OCI-LY1 (cell line): ENCODE data around the gene CYP4A22.

Experiments
- H2AFZ ChIP-seq: fragments of 200-600 bp; sonication (generic), shearing (Covaris generic); 2 replicates; pipeline ENCODE4 v1.6.0; 2014; ENCODE audit warnings: antibody characterized with exemption, mild to moderate bottlenecking, low read length
- H3F3A ChIP-seq: fragments of 200-600 bp; sonication (generic), shearing (Covaris generic); 2 replicates; pipeline ENCODE4 v1.6.0; 2014; ENCODE audit warnings: mild to moderate bottlenecking, antibody characterized with exemption, low read length, moderate library complexity; ENCODE audit not compliant: insufficient read depth
- H3K27ac ChIP-seq: fragments of 200-600 bp; sonication (generic); 2 replicates; pipeline ENCODE4 v1.5.1; 2014; ENCODE audit warnings: low read length, mixed run types, mild to moderate bottlenecking, low read depth; ENCODE audit not compliant: poor library complexity, severe bottlenecking
- H3K27me3 ChIP-seq: fragments of 200-600 bp; sonication (generic); 2 replicates; pipeline ENCODE4 v1.6.0; 2014; ENCODE audit warnings: antibody characterized with exemption, mild to moderate bottlenecking, low read length, moderate library complexity; ENCODE audit not compliant: insufficient read depth
- H3K36me3 ChIP-seq: fragments of 200-600 bp; sonication (generic); 2 replicates; pipeline ENCODE4 v1.6.1; 2014; ENCODE audit warnings: mild to moderate bottlenecking, antibody characterized with exemption, low read length, moderate library complexity, mixed read lengths; ENCODE audit not compliant: insufficient read depth
- H3K4me1 ChIP-seq: fragments of 200-600 bp; sonication (generic); 2 replicates; pipeline ENCODE4 v1.5.1; 2014; ENCODE audit warnings: mild to moderate bottlenecking, low read length, moderate library complexity; ENCODE audit not compliant: insufficient read depth, severe bottlenecking
- H3K4me2 ChIP-seq: fragments of 200-600 bp; sonication (generic), shearing (Covaris generic); 2 replicates; pipeline ENCODE4 v1.6.1; 2014; ENCODE audit warnings: low read length
- H3K4me3 ChIP-seq: fragments of 200-600 bp; sonication (generic); 2 replicates; pipeline ENCODE4 v1.5.1; 2014; ENCODE audit warnings: low read length, low read depth, mild to moderate bottlenecking, mixed read lengths; ENCODE audit not compliant: poor library complexity, severe bottlenecking
- H3K79me2 ChIP-seq: fragments of 200-600 bp; shearing (Covaris generic); 2 replicates; pipeline ENCODE4 v1.6.1; 2016; ENCODE audit warnings: mixed run types, low read length, mixed read lengths; ENCODE audit not compliant: insufficient read depth
- H3K9ac ChIP-seq: fragments of 200-600 bp; sonication (generic), shearing (Covaris generic); 2 replicates; pipeline ENCODE4 v1.6.1; 2014; ENCODE audit warnings: mild to moderate bottlenecking, low read length, mixed read lengths
- H3K9me2 ChIP-seq: fragments of 200-600 bp; sonication (generic), shearing (Covaris generic); 2 replicates; pipeline ENCODE4 v1.6.1; 2014; ENCODE audit warnings: low read depth, mild to moderate bottlenecking, low read length, mixed read lengths
- H3K9me3 ChIP-seq: fragments of 200-600 bp; shearing (Covaris generic); 2 replicates; pipeline ENCODE4 v1.6.1; 2014; ENCODE audit warnings: low read length, mixed read lengths
- H4K20me1 ChIP-seq: fragments of 200-600 bp; sonication (generic), shearing (Covaris generic); 2 replicates; pipeline ENCODE4 v1.6.0; 2016; ENCODE audit warnings: mild to moderate bottlenecking, low read length; ENCODE audit not compliant: insufficient read depth
- EZH2 ChIP-seq: fragments of 200-600 bp; sonication (generic), shearing (Covaris generic); IDR thresholded peaks from 2 replicates; pipeline ENCODE4 v1.8.0; 2017; ENCODE audit warnings: borderline replicate concordance, mixed run types, mild to moderate bottlenecking, antibody characterized with exemption, low read length, moderate library complexity, mixed read lengths
- TF ChIP-seq, protein P1 (sequence below): fragments of 200-600 bp; sonication (generic), shearing (Covaris generic); IDR thresholded peaks from 2 replicates; pipeline ENCODE4 v1.5.1; 2017; ENCODE audit warnings: mild to moderate bottlenecking, antibody characterized with exemption, low read length, moderate library complexity, mixed read lengths

The CYP4A22 gene

DNA sequence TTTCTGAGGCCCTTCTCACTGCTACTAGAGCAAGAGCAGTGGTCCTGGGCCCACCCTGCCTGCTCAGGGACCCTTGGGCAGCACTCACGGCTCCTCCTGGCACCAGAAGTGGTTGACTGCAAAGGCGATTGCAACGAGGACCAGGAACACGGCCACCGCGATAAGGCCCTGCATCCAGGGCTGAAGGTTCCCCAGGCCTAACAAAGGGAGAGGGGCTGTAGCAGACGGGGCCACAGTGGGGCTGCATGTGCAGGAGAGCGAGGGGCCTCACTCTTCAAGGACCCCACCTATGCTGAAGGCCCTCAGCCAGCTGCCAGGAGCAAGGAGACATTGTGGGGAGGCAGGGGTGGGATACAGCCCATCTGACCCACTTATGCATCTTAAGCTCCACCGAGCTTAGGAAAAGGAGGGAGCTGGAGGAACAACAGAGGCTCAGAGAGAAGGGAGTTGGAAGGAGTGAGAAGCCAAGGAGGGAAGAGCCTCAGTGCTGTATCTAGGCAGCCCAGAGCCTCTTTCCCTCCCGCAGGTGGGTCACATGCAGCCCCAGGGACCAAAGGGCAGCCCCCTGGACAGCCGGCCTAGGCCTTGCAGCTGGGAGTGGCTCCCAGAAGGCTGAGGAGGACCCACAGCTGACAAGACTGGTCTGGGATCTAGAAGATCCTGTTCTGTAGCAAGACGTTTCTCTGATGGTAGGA lies 50.1 kb downstream of the CYP4A22 start:
- Histone ChIP-seq H3K9ac (no peak overlapping the region), H4K20me1 (no peaks in the 10 kb centered on the region), H3K27ac (no peak overlapping the region), H3K4me1 (no peaks in the 10 kb centered on the region), H3K79me2 (no peaks in the 10 kb centered on the region), H3F3A (no peaks in the 10 kb centered on the region), H3K36me3 (no peaks in the 10 kb centered on the region), H3K9me2 (no peaks in the 10 kb centered on the region), H3K9me3 (no peaks in the 10 kb centered on the region), H3K4me3 (no peak overlapping the region), H3K27me3 (no peaks in the 10 kb centered on the region; the same call in 1 of the 2 replicates), H2AFZ (no peak overlapping the region), H3K4me2 (no peak overlapping the region)
- TF ChIP-seq, protein P1, sequence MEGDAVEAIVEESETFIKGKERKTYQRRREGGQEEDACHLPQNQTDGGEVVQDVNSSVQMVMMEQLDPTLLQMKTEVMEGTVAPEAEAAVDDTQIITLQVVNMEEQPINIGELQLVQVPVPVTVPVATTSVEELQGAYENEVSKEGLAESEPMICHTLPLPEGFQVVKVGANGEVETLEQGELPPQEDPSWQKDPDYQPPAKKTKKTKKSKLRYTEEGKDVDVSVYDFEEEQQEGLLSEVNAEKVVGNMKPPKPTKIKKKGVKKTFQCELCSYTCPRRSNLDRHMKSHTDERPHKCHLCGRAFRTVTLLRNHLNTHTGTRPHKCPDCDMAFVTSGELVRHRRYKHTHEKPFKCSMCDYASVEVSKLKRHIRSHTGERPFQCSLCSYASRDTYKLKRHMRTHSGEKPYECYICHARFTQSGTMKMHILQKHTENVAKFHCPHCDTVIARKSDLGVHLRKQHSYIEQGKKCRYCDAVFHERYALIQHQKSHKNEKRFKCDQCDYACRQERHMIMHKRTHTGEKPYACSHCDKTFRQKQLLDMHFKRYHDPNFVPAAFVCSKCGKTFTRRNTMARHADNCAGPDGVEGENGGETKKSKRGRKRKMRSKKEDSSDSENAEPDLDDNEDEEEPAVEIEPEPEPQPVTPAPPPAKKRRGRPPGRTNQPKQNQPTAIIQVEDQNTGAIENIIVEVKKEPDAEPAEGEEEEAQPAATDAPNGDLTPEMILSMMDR, result no peak
- TF ChIP-seq EZH2, result no peak

DNA sequence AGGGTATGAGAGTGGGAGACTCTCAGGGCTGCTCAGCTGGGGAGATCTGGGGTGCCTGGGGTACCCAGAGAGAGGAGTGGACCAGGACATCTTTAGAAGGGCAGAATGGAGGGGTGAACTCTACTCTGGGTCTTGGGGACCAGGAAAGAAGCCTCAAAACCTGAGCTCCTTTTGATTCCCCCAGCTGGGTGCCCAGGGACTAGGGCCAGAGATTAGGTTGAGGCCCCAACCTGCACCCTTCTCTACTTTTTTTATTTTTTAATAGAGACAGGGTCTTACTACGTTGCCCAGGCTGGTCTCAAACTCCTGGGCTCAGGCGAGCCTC lies 50.6 kb downstream of the CYP4A22 start:
- H4K20me1 ChIP-seq, result no peaks in the 10 kb centered on the region
- no peak overlapping the region for H3K9ac ChIP-seq
- TF ChIP-seq, protein P1, result no peak
- no peak for TF ChIP-seq EZH2
- no peak overlapping the region for H3K4me3 ChIP-seq
- no peaks in the 10 kb centered on the region; the same call in 1 of the 2 replicates for H3K27me3 ChIP-seq
- no peaks in the 10 kb centered on the region for H3K9me3 ChIP-seq
- H3K9me2 ChIP-seq, result no peaks in the 10 kb centered on the region
- H3K27ac ChIP-seq, result no peak overlapping the region
- H3K4me2 ChIP-seq, result no peak overlapping the region
- no peaks in the 10 kb centered on the region for H3K36me3 ChIP-seq
- no peaks in the 10 kb centered on the region for H3F3A ChIP-seq
- H2AFZ ChIP-seq, result no peak overlapping the region
- H3K79me2 ChIP-seq, result no peaks in the 10 kb centered on the region
- no peaks in the 10 kb centered on the region for H3K4me1 ChIP-seq

DNA sequence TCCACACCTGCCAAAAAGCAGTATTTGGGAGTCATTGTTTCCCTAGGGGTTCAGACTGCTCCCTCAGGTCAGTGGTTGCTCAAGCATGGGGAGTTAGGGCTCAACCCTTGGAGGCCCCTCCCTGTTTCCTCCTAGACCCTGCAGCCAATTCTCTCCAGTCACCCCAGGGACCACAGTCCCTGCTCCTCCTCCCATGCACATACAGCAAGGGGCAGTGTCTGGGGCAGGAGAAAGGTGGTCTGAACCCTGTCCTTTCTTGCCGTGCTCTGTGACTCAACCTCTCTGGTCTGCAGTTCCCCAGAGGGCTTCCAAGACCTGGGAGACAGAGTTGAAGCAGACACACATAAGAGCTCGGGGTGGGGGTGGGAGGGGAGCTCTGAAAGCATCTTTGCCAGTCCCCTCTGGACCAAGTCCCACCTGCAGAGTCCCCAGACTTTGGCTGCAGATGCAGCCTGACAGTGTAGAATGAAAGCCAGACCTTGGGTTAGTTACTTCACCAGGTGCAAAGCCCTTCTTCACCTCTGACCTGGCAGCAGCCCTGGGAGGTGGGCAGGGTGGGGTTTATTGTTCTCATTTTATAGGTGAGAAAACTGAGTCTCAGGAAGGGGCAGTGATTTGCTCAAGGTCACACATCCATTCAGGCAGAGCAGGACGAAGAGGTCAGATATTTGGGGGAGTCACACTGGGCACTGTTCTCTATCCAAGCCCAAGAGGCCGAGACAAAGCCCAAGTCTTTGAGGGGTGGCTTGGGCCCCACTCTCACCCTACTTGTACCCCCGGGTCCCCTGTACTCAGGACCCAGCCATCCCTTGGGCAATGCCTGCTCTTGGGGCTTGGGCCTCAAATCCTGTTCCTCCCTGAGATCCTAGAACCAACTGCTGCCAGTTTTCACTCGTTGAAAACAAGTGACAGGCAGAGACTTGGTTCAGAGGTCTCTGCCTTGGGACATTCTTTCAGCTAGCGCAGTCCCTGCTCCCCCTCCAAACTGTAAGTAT lies 51.8 kb downstream of the CYP4A22 start:
- H3F3A ChIP-seq, result no peaks in the 10 kb centered on the region
- H3K27me3 ChIP-seq, result no peaks in the 10 kb centered on the region; the same call in 1 of the 2 replicates
- no peak overlapping the region for H3K4me2 ChIP-seq
- H3K36me3 ChIP-seq, result no peaks in the 10 kb centered on the region
- no peak overlapping the region for H3K4me3 ChIP-seq
- no peak overlapping the region for H3K27ac ChIP-seq
- no peaks in the 10 kb centered on the region for H3K4me1 ChIP-seq
- no peak overlapping the region for H2AFZ ChIP-seq
- no peaks in the 10 kb centered on the region for H3K9me3 ChIP-seq
- no peaks in the 10 kb centered on the region for H3K79me2 ChIP-seq
- H3K9me2 ChIP-seq, result no peaks in the 10 kb centered on the region
- no peaks in the 10 kb centered on the region for H4K20me1 ChIP-seq
- no peak overlapping the region for H3K9ac ChIP-seq
- no peak for TF ChIP-seq EZH2
- TF ChIP-seq, protein P1, result no peak
